K562 (cell line): ENCODE data around the gene ASRGL1. TPM values are rescaled to one million over a fixed set of nuclear protein-coding genes. Genes with fewer than 3 reads are reported as not detected.

Experiments used
- ATAC-seq: fragments of 200-7000 bp; cut with Tn5 transposase; 3 replicates; pipeline ENCODE4 v1.9.1; 2020; ENCODE audit warnings: moderate library complexity
- BruUV-seq: library from RNA; stranded (reverse); fragments of 400-500 nt; replicated peaks from 2 replicates; lab custom pipeline; 2021; lab: Mats Ljungman, UMichigan
- CTCF ChIA-PET: fragments of 300-600 bp; formaldehyde crosslinking; extraction: SDS; loops from one replicate; lab custom pipeline; 2021; ENCODE audit warnings: low intra/inter-chr PET ratio; lab: Yijun Ruan, JAX
- POLR2A ChIA-PET: fragments of 300-600, 350-650 bp; sonication (Branson Sonifier 250); formaldehyde crosslinking; extraction: SDS; loops from one replicate; lab custom pipeline; 2021; ENCODE audit warnings: antibody characterized with exemption, inconsistent platforms; lab: Yijun Ruan, JAX
- DNase-seq, 4 experiments: peaks; one replicate each; pipeline versions ENCODE4 v3.0.0 to v3.0.0-alpha.2; 2011 to 2018; ENCODE audit warnings: low spot score in 3 of 4, mixed read lengths in 3 of 4; ENCODE audit errors: extremely low read depth in 1 of 4
- FAIRE-seq: peaks from 2 replicates; lab custom pipeline; 2011; peaks lifted over from hg19 to GRCh38; lab: Jason Lieb, UNC
- H2AFZ ChIP-seq: 2 replicates; pipeline ENCODE4 v1.6.0; 2011; ENCODE audit warnings: low read depth, low read length, control low read depth, inconsistent platforms
- H3K27ac ChIP-seq: fragments of 200-600 bp; 3 replicates; pipeline ENCODE4 v1.8.0; 2011; ENCODE audit warnings: low read depth, mild to moderate bottlenecking, control low read depth, inconsistent platforms, low read length, moderate library complexity, mixed read lengths; ENCODE audit errors: extremely low read depth
- H3K27me3 ChIP-seq, 2 experiments: fragments of 300-600 bp in 1 of 2; 2 replicates in 1 of 2; 3 replicates in 1 of 2; pipeline versions ENCODE4 v1.6.0 to v1.8.0; 2011; ENCODE audit warnings: inconsistent platforms in 2 of 2, low read length in 2 of 2, mild to moderate bottlenecking in 1 of 2, mixed read lengths in 1 of 2, moderate library complexity in 1 of 2; ENCODE audit not compliant: control insufficient read depth in 2 of 2, insufficient read depth in 2 of 2
- H3K36me3 ChIP-seq: fragments of 300-600 bp; 3 replicates; pipeline ENCODE4 v1.8.0; 2011; ENCODE audit warnings: mild to moderate bottlenecking, low read length, inconsistent platforms; ENCODE audit not compliant: control insufficient read depth, insufficient read depth
- H3K4me1 ChIP-seq, 2 experiments: fragments of 200-600 bp in 1 of 2; replicated peaks in 1 of 2; 2 replicates in 1 of 2; 3 replicates in 1 of 2; pipeline versions ENCODE4 v1.5.1 to v1.8.0; 2011; ENCODE audit warnings: inconsistent platforms in 2 of 2, low read length in 2 of 2, mild to moderate bottlenecking in 1 of 2, mixed read lengths in 1 of 2, moderate library complexity in 1 of 2; ENCODE audit not compliant: control insufficient read depth in 2 of 2, insufficient read depth in 2 of 2
- H3K4me2 ChIP-seq: 2 replicates; pipeline ENCODE4 v1.6.1; 2011; ENCODE audit warnings: low read length, control low read depth, inconsistent platforms, mixed read lengths; ENCODE audit not compliant: insufficient read depth
- H3K4me3 ChIP-seq: fragments of 200-600 bp; sonication (generic), shearing (Covaris generic); 2 replicates; pipeline ENCODE4 v1.5.1; 2016; ENCODE audit warnings: control low read depth, inconsistent platforms
- H3K79me2 ChIP-seq: fragments of 200-600 bp; 3 replicates; pipeline ENCODE4 v1.8.0; 2011; ENCODE audit warnings: low read length, inconsistent platforms; ENCODE audit not compliant: control insufficient read depth, insufficient read depth
- H3K9ac ChIP-seq, 2 experiments: 2 replicates each; pipeline versions ENCODE4 v1.6.0 to v1.6.1; 2011; ENCODE audit warnings: low read depth in 2 of 2, low read length in 2 of 2, control low read depth in 1 of 2, inconsistent platforms in 1 of 2, mild to moderate bottlenecking in 1 of 2, mixed read lengths in 1 of 2; ENCODE audit not compliant: insufficient read depth in 1 of 2
- H3K9me1 ChIP-seq: one replicate; pipeline ENCODE4 v1.6.0; 2011; ENCODE audit warnings: inconsistent platforms, mild to moderate bottlenecking, low read length, moderate library complexity; ENCODE audit not compliant: control insufficient read depth, insufficient read depth
- H3K9me3 ChIP-seq: replicated peaks from 2 replicates; pipeline ENCODE4 v1.5.1; 2011; ENCODE audit warnings: low read depth, low read length, inconsistent platforms; ENCODE audit not compliant: control insufficient read depth, insufficient read depth
- H4K20me1 ChIP-seq: replicated peaks from 2 replicates; pipeline ENCODE4 v1.6.1; 2011; ENCODE audit warnings: low read length, inconsistent platforms, mixed read lengths; ENCODE audit not compliant: control insufficient read depth, insufficient read depth
- DLX4 ChIP-seq: fragments of 250-450 bp; sonication (Bioruptor Pico); IDR thresholded peaks from 2 replicates; pipeline ENCODE4 v1.6.1; 2021; ENCODE audit warnings: mild to moderate bottlenecking
- WGBS: fragments of 100-300 bp; shearing (Covaris generic); methylation state at CpG from one replicate; pipeline ENCODE4 v1.1.6; 2016; ENCODE audit warnings: low coverage, mixed read lengths; ENCODE audit not compliant: insufficient coverage; ENCODE audit errors: missing lambda C conversion rate; 5-methylcytosine and 5-hydroxymethylcytosine counted together
- in situ Hi-C: fragments of 300-500 bp; cut with MboI; formaldehyde crosslinking; loops from 4 replicates; pipeline ENCODE4 v1.15.0; 2018; ENCODE audit warnings: inconsistent platforms, mixed read lengths
- intact Hi-C: fragments of 100-400 bp; cut with micrococcal nuclease; formaldehyde crosslinking; loops from 2 replicates; pipeline ENCODE4 v1.14.2; 2022
- polyA plus RNA-seq, 8 experiments: library from polyadenylated mRNA; depleted of rRNA in 4 of 8; stranded (reverse) in 5 of 8; unstranded in 3 of 8; fragments of >200 nt; fragmentation: Nextera tagmentation in 2 of 8; fragmentation: Illumina TruSeq in 1 of 8; extraction: Ambion mirVana in 2 of 8; extraction: Trizol in 1 of 8; gene quantifications; 2 replicates each; pipeline versions ENCODE4 v1.2.1 to v1.2.3, GENCODE V29; 2011 to 2014; ENCODE audit warnings: inconsistent platforms in 1 of 8, missing spikeins in 1 of 8
- total RNA-seq, 7 experiments: library from RNA; depleted of rRNA in 6 of 7; stranded (reverse); fragments of >200 nt in 6 of 7; fragmentation: Illumina TruSeq in 2 of 7; extraction: Trizol in 2 of 7; gene quantifications; 2 replicates each; pipeline versions ENCODE4 v1.2.1 to v1.2.3, GENCODE V29; 2011 to 2021; ENCODE audit warnings: low replicate concordance in 1 of 7
- TF ChIP-seq, protein P1 (sequence below): sonication (generic); formaldehyde crosslinking; IDR thresholded peaks from 2 replicates; pipeline ENCODE4 v1.8.1; 2023; ENCODE audit warnings: mild to moderate bottlenecking, missing genetic modification reagents

The ASRGL1 gene
- total and polyA plus RNA-seq, 9 of the 15 experiments (the other 6 are each of a cell fraction or from before 2014, with no cell fraction given) = 3.1 to 23.0 (median 11.2) TPM

- Histone ChIP-seq H3K36me3 (no peaks in the 10 kb centered on the region), H3K9me3 (no peaks in the 10 kb centered on the region), H3K27me3 (no peaks in the 10 kb centered on the region), H3K9ac (peak overlapping the region in 1 of 2 experiments; percentile 50; a peak in 1 of 4 replicates), H3K79me2 (no peaks in the 10 kb centered on the region), H2AFZ (no peak overlapping the region), H3K4me2 (no peak overlapping the region), H4K20me1 (no peaks in the 10 kb centered on the region), H3K4me3 (no peak overlapping the region), H3K9me1 (no peaks in the 10 kb centered on the region), H3K4me1 (peaks cover 12 to 25% of the 10 kb centered on the region in 2 experiments; a peak in 4 of 5 replicates), H3K27ac (no peak overlapping the region)
- intact Hi-C loops = no loop called here
- ChIA-PET CTCF (no interaction called here), POLR2A (no interaction called here)
- no peak for TF ChIP-seq DLX4 (CRISPR knock-in tag)
- TF ChIP-seq, protein P1, sequence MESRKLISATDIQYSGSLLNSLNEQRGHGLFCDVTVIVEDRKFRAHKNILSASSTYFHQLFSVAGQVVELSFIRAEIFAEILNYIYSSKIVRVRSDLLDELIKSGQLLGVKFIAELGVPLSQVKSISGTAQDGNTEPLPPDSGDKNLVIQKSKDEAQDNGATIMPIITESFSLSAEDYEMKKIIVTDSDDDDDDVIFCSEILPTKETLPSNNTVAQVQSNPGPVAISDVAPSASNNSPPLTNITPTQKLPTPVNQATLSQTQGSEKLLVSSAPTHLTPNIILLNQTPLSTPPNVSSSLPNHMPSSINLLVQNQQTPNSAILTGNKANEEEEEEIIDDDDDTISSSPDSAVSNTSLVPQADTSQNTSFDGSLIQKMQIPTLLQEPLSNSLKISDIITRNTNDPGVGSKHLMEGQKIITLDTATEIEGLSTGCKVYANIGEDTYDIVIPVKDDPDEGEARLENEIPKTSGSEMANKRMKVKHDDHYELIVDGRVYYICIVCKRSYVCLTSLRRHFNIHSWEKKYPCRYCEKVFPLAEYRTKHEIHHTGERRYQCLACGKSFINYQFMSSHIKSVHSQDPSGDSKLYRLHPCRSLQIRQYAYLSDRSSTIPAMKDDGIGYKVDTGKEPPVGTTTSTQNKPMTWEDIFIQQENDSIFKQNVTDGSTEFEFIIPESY (CRISPR knock-in tag) = 0 out of 2 replicates have a peak, but pooled peaks have one; percentile 27
- FAIRE-seq (no peak), ATAC-seq (no peak), DNase-seq (no peak)
- in situ Hi-C loops = no loop called here
- 43% methylated on average over 5 of the region's 5 CpGs for WGBS
- no TSS peak for BruUV-seq
Observed at GRCh38 chr11:62404901-62405300, 67.7 kb downstream of the ASRGL1 start.
